GM19372 (cell line): Measurements from ENCODE around the gene SEMA6B.

ENCODE experiments used
- ATAC-seq: cut with Tn5 transposase; IDR thresholded peaks from one replicate; pipeline ENCODE4 v1.9.1; 2021; ENCODE audit warnings: mild to moderate bottlenecking, low read depth, moderate library complexity; ENCODE audit not compliant: unreplicated experiment

SEMA6B gene

DNA sequence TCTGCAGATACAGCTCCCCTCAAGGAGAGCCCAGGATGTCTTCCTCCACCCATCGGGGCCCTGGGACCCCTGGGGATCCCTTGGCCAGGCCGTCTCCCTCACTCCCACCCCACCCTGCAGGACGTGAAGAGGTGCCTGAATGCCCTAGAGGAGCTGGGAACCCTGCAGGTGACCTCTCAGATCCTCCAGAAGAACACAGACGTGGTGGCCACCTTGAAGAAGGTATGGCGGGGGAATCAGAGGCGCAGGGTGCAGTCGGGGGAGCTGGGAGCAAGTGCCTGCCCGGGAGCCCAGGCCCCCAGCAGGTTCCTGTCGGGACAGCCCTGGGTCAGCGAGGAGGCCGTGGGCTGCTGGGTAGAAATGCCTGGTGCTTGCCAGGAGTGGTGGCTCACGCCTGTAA, 60.8 kb downstream of the SEMA6B start:
- ATAC-seq, result no peak

DNA sequence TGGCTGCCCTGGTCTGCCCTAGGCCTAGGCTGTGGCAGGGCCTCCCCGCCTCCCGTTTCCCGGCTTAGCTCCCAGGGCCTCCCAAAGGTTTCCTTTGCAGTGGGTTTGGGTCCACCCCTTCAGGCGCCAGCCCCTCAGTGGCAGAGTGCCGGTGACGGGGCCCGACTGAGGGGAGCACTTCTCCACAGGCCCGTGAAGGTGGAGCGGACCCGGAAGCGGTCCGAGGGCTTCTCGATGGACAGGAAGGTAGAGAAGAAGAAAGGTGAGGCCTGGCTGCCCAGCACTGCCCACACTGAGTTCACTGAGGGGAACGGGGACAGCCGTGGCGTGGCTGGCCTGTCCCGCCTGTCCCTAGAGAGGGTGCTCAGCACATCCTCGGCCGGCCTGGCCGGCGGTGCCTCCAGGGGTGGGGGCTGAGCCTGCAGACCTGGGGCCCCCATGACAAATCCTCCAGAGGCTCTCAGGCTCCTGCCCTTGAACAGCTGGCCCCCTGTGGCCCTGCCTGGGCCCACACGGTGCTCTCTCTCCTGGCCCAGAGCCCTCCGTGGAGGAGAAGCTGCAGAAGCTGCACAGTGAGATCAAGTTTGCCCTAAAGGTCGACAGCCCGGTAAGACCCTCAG, 61.6 kb downstream of the SEMA6B start:
- no peak for ATAC-seq

DNA sequence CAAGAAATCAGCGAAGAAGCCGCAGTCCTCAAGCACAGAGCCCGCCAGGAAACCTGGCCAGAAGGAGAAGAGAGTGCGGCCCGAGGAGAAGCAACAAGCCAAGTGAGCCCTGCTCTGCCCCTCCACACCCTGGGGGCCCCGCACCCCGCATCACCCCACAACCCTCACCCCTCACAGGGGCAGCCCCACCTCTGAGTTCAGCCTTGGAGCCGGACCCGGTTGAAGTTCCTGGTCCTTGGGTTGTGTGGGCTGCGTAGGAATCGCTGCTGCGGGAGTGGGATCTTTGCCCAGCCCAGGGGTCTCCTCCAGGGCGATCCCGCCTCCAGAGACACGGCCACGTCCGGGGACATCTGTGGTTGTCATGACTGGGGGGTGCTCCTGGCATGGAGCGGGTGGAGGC, 63.2 kb downstream of the SEMA6B start:
- ATAC-seq, result no peak

DNA sequence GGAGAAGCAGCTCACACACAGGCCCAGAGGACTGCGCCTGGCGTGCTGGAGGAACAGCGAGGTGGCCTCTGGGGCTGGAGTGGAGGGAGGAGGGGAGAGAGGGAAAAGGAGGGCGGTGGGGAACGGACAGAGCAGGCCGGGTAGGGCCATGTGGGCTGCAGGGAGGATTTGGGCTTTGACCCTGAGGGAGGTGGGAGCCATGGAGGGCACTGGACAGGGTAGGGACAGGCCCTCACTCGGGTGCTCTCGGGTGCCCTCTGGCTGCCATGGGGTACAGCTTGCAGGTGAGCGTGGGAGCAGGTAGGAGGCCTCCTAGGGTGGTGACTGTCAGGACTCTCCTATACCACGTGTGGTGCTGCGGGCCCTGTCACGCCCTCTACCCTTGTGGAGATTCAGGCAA, 64.0 kb downstream of the SEMA6B start:
- ATAC-seq, result no peak

DNA sequence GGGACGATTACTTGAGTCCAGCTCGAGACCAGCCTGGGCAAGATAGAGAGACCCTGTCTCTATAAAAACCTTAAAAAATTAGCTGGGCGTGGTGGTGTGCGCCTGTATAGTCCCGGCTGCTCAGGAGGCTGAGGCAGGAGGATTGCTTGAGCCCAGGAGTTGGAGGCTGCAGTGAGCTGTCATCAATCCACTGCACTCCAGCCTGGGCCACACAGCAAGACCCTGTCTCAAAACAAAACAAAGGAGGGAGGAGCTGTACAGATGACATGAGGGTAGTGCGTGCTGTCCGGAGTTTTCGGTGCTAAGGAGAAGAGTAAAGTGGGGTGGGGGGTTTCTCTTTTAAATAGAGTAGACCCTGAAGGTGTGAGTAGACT, 64.8 kb downstream of the SEMA6B start:
- no peak for ATAC-seq

DNA sequence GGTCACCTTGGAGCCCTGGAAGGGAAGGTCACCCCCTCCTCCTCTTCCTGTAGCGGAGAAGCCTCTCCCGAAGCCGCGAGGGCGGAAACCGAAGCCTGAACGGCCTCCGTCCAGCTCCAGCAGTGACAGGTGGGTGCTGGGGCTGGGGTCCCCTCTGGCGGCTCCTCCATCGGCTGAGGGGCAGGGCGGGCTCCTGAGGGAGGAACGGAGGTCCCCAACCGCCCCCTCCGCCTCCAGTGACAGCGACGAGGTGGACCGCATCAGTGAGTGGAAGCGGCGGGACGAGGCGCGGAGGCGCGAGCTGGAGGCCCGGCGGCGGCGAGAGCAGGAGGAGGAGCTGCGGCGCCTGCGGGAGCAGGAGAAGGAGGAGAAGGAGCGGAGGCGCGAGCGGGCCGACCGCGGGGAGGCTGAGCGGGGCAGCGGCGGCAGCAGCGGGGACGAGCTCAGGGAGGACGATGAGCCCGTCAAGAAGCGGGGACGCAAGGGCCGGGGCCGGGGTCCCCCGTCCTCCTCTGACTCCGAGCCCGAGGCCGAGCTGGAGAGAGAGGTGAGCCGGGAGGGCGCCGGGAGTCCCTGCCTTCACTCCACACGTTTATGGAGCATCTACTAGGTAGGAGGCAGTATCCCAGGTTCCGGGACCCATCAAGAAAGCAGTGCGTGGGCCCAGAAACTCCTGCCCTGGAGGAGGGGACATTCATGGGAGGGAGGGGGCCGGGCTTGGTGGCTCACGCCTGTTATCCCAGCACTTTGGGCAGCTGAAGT, 65.4 kb downstream of the SEMA6B start:
- ATAC-seq, result no peak

DNA sequence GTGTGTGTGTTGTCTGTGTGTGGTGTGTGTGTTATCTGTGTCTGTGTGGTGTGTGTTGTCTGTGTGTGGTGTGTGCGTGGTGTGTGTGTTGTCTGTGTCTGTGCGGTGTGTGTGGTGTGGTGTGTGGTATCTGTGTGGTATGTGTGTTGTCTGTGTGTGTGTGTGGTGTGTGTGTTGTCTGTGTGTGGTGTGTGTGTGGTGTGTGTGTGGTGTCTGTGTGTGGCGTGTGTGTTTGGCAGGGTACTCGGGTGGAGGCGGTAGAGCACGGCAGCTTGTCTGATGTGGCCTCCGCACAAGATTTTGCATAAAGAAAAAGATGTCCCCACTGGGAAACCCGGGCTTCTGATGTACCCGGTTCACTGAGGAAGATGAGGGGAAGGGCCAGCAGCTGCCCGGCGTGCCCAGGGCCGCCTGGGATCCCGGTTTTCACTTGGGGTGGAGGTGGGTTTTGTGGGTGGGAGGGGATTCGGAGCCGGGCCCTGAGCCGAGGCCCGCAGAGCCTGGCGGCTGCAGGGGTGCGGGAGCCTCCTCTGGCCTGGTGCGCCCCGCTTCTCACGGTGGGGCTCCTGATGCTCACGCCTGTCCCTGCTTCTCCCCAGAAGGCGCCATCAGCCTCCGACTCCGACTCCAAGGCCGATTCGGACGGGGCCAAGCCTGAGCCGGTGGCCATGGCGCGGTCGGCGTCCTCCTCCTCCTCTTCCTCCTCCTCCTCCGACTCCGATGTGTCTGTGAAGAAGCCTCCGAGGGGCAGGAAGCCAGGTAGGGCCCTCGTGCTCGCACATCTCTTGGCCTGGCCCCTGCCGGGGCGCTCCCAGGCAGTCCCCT, 66.2 kb downstream of the SEMA6B start:
- no peak for ATAC-seq
